ENCODE data around the gene POLA1.

The POLA1 gene

GRCh38 chrX:24877854-24878650 lies 184.3 kb downstream of the POLA1 start:
- DNase-seq (ENCODE audit: low read depth), result no peak

- no peak for DNase-seq (ENCODE audit: low read depth)
These were observed 186.0 kb downstream of the POLA1 start for GRCh38 chrX:24879679-24880078.

- no peak for DNase-seq (ENCODE audit: low read depth)
These were observed 193.2 kb downstream of the POLA1 start for GRCh38 chrX:24886916-24887315.

- no peak for DNase-seq (ENCODE audit: low read depth)
These were observed 197.0 kb downstream of the POLA1 start for GRCh38 chrX:24890677-24891076.

GRCh38 chrX:24899391-24899790 lies 205.7 kb downstream of the POLA1 start:
- DNase-seq (ENCODE audit: low read depth), result no peak

GRCh38 chrX:24900234-24900633 lies 206.5 kb downstream of the POLA1 start:
- no peak for DNase-seq (ENCODE audit: low read depth)

GRCh38 chrX:24902806-24903205 lies 209.1 kb downstream of the POLA1 start:
- DNase-seq (ENCODE audit: low read depth), result no peak

GRCh38 chrX:24918715-24919114 lies 225.0 kb downstream of the POLA1 start:
- DNase-seq (ENCODE audit: low read depth), result no peak

- no peak for DNase-seq (ENCODE audit: low read depth)
These were observed 227.1 kb downstream of the POLA1 start for GRCh38 chrX:24920769-24921168.

- DNase-seq (ENCODE audit: low read depth), result no peak
These were observed 231.7 kb downstream of the POLA1 start for GRCh38 chrX:24925430-24925829.

- DNase-seq (ENCODE audit: low read depth), result no peak
These were observed 233.7 kb downstream of the POLA1 start for GRCh38 chrX:24927372-24927771.

- no peak for DNase-seq (ENCODE audit: low read depth)
These were observed 234.4 kb downstream of the POLA1 start for GRCh38 chrX:24928114-24928513.

- no peak for DNase-seq (ENCODE audit: low read depth)
These were observed 240.6 kb downstream of the POLA1 start for GRCh38 chrX:24934279-24934678.

- DNase-seq (ENCODE audit: low read depth), result no peak
These were observed 251.3 kb downstream of the POLA1 start for GRCh38 chrX:24945009-24945408.

GRCh38 chrX:24946369-24946768 lies 252.7 kb downstream of the POLA1 start:
- no peak for DNase-seq (ENCODE audit: low read depth)

GRCh38 chrX:24954732-24955131 lies 261.0 kb downstream of the POLA1 start:
- no peak for DNase-seq (ENCODE audit: low read depth)

GRCh38 chrX:24955372-24955930 lies 261.7 kb downstream of the POLA1 start:
- DNase-seq (ENCODE audit: low read depth), result no peak

- DNase-seq (ENCODE audit: low read depth), result no peak
These were observed 263.1 kb downstream of the POLA1 start for GRCh38 chrX:24956828-24957227.

- DNase-seq (ENCODE audit: low read depth), result no peak
These were observed 268.1 kb downstream of the POLA1 start for GRCh38 chrX:24961809-24962208.

GRCh38 chrX:24963823-24964222 lies 270.1 kb downstream of the POLA1 start:
- no peak for DNase-seq (ENCODE audit: low read depth)

GRCh38 chrX:24965372-24965771 lies 271.7 kb downstream of the POLA1 start:
- DNase-seq (ENCODE audit: low read depth), result no peak

- DNase-seq (ENCODE audit: low read depth), result no peak
These were observed 276.1 kb downstream of the POLA1 start for GRCh38 chrX:24969812-24970211.

GRCh38 chrX:24979081-24979480 lies 285.4 kb downstream of the POLA1 start:
- DNase-seq (ENCODE audit: low read depth), result no peak

GRCh38 chrX:24981030-24981429 lies 287.3 kb downstream of the POLA1 start:
- DNase-seq (ENCODE audit: low read depth), result no peak

All from stimulated activated CD8-positive, alpha-beta memory T cell treated with anti-CD3 and anti-CD28 coated beads, Interleukin-15, amount 100 ng/mL, for 24 hours (primary cell).